H9 (cell line): Measurements from ENCODE around the gene ADAMTSL2. TPM values are rescaled to one million over a fixed set of nuclear protein-coding genes. Genes with fewer than 3 reads are reported as not detected.
A peak's percentile ranks its signal among the peaks of the same experiment; 100 is the strongest.

Experiments
- DNase-seq: peaks from one replicate; pipeline ENCODE4 v3.0.0-alpha.2; 2017
- H2AFZ ChIP-seq: one replicate; pipeline ENCODE4 v1.6.1; 2013; ENCODE audit warnings: mild to moderate bottlenecking, low read length, control low read depth, moderate library complexity
- H2AK5ac ChIP-seq: 2 replicates; pipeline ENCODE4 v1.6.1; 2013; ENCODE audit warnings: low read length, control low read depth, mixed read lengths; ENCODE audit not compliant: insufficient read length
- H2BK120ac ChIP-seq: one replicate; pipeline ENCODE4 v1.6.1; 2013; ENCODE audit warnings: low read depth, mild to moderate bottlenecking, low read length, control low read depth, inconsistent platforms; ENCODE audit not compliant: poor library complexity, severe bottlenecking
- H2BK12ac ChIP-seq: 2 replicates; pipeline ENCODE4 v1.6.1; 2013; ENCODE audit warnings: low read length, control low read depth, mixed read lengths, low read depth; ENCODE audit not compliant: insufficient read length
- H2BK15ac ChIP-seq: 2 replicates; pipeline ENCODE4 v1.6.1; 2013; ENCODE audit warnings: low read depth, low read length, control low read depth
- H2BK20ac ChIP-seq: one replicate; pipeline ENCODE4 v1.6.1; 2013; ENCODE audit warnings: low read depth, mild to moderate bottlenecking, low read length, control low read depth, inconsistent platforms; ENCODE audit not compliant: poor library complexity, severe bottlenecking
- H2BK5ac ChIP-seq: 2 replicates; pipeline ENCODE4 v1.6.1; 2013; ENCODE audit warnings: low read length, control low read depth, mixed read lengths; ENCODE audit not compliant: insufficient read length
- H3K14ac ChIP-seq: 2 replicates; pipeline ENCODE4 v1.6.1; 2013; ENCODE audit warnings: low read length, control low read depth; ENCODE audit not compliant: insufficient read depth
- H3K18ac ChIP-seq: 2 replicates; pipeline ENCODE4 v1.6.1; 2013; ENCODE audit warnings: low read depth, mild to moderate bottlenecking, mixed read lengths, low read length, control low read depth; ENCODE audit not compliant: insufficient read length
- H3K23ac ChIP-seq: 2 replicates; pipeline ENCODE4 v1.6.1; 2013; ENCODE audit warnings: low read length, control low read depth, mixed read lengths, low read depth; ENCODE audit not compliant: insufficient read length
- H3K23me2 ChIP-seq: 2 replicates; pipeline ENCODE4 v1.6.1; 2013; ENCODE audit warnings: low read depth, mild to moderate bottlenecking, mixed read lengths, low read length, control low read depth; ENCODE audit not compliant: insufficient read length, poor library complexity, severe bottlenecking
- H3K27ac ChIP-seq: 2 replicates; pipeline ENCODE4 v1.5.1; 2013; ENCODE audit warnings: low read length, control low read depth, mixed read lengths, low read depth; ENCODE audit not compliant: insufficient read length
- H3K27me3 ChIP-seq: 2 replicates; pipeline ENCODE4 v1.6.1; 2013; ENCODE audit warnings: low read length, control low read depth, inconsistent platforms; ENCODE audit not compliant: insufficient read depth
- H3K4ac ChIP-seq: 2 replicates; pipeline ENCODE4 v1.6.1; 2013; ENCODE audit warnings: low read depth, mild to moderate bottlenecking, control low read depth, inconsistent platforms, low read length, moderate library complexity
- H3K4me1 ChIP-seq: 2 replicates; pipeline ENCODE4 v1.6.1; 2013; ENCODE audit warnings: low read length, control low read depth, inconsistent platforms; ENCODE audit not compliant: insufficient read depth
- H3K4me2 ChIP-seq: 2 replicates; pipeline ENCODE4 v1.6.1; 2013; ENCODE audit warnings: low read length, control low read depth, mixed read lengths; ENCODE audit not compliant: insufficient read length, insufficient read depth
- H3K56ac ChIP-seq: 2 replicates; pipeline ENCODE4 v1.6.1; 2013; ENCODE audit warnings: low read depth, mild to moderate bottlenecking, mixed read lengths, low read length, control low read depth; ENCODE audit not compliant: insufficient read length
- H3K79me1 ChIP-seq: 2 replicates; pipeline ENCODE4 v1.6.1; 2013; ENCODE audit warnings: low read depth, mild to moderate bottlenecking, moderate library complexity, low read length, control low read depth, inconsistent platforms; ENCODE audit not compliant: insufficient read depth, poor library complexity, severe bottlenecking
- H3K79me2 ChIP-seq: 2 replicates; pipeline ENCODE4 v1.6.1; 2013; ENCODE audit warnings: low read length, control low read depth, inconsistent platforms; ENCODE audit not compliant: insufficient read depth
- H3K9ac ChIP-seq: 2 replicates; pipeline ENCODE4 v1.6.1; 2013; ENCODE audit warnings: low read length, control low read depth, mixed read lengths; ENCODE audit not compliant: insufficient read length; ENCODE audit errors: extremely low read depth
- H3K9me3 ChIP-seq: one replicate; pipeline ENCODE4 v1.6.1; 2013; ENCODE audit warnings: low read depth, low read length, inconsistent platforms; ENCODE audit not compliant: control insufficient read depth
- H3T11ph ChIP-seq: one replicate; pipeline ENCODE4 v1.6.1; 2013; ENCODE audit warnings: mild to moderate bottlenecking, low read length, control low read depth, inconsistent platforms
- H4K20me1 ChIP-seq: one replicate; pipeline ENCODE4 v1.6.1; 2013; ENCODE audit not compliant: control insufficient read depth, insufficient read length, insufficient read depth
- H4K5ac ChIP-seq: 2 replicates; pipeline ENCODE4 v1.6.1; 2013; ENCODE audit warnings: low read depth, mild to moderate bottlenecking, mixed read lengths, low read length, control low read depth; ENCODE audit not compliant: insufficient read length
- H4K8ac ChIP-seq: replicated peaks from 2 replicates; pipeline ENCODE4 v1.6.1; 2013; ENCODE audit warnings: low read length, control low read depth, mixed read lengths, low read depth; ENCODE audit not compliant: insufficient read length
- H4K91ac ChIP-seq: 2 replicates; pipeline ENCODE4 v1.6.1; 2013; ENCODE audit warnings: low read depth, mild to moderate bottlenecking, moderate library complexity, mixed read lengths, low read length, control low read depth; ENCODE audit not compliant: insufficient read length
- H3K27ac Mint-ChIP-seq, 3 experiments: 2 replicates in 2 of 3; 3 replicates in 1 of 3; pipeline ENCODE4 v1.8.0; 2020 to 2021; ENCODE audit warnings: mixed read lengths in 3 of 3, mild to moderate bottlenecking in 1 of 3, moderate library complexity in 1 of 3
- H3K27me3 Mint-ChIP-seq: 2 replicates; pipeline ENCODE4 v1.8.0; 2021; ENCODE audit warnings: low read depth, mild to moderate bottlenecking, moderate library complexity, mixed read lengths
- H3K36me3 Mint-ChIP-seq, 3 experiments: 2 replicates in 2 of 3; 3 replicates in 1 of 3; pipeline ENCODE4 v1.8.0; 2020 to 2021; ENCODE audit warnings: low read depth in 3 of 3, mixed read lengths in 3 of 3; ENCODE audit not compliant: insufficient read depth in 1 of 3
- H3K4me1 Mint-ChIP-seq, 2 experiments: 2 replicates each; pipeline ENCODE4 v1.8.0; 2020; ENCODE audit warnings: mixed read lengths in 2 of 2
- H3K4me3 Mint-ChIP-seq, 2 experiments: 2 replicates in 1 of 2; 3 replicates in 1 of 2; pipeline ENCODE4 v1.8.0; 2020 to 2021; ENCODE audit warnings: mild to moderate bottlenecking in 2 of 2, mixed read lengths in 2 of 2, moderate library complexity in 1 of 2
- H3K9me3 Mint-ChIP-seq, 2 experiments: 2 replicates in 1 of 2; 3 replicates in 1 of 2; pipeline ENCODE4 v1.8.0; 2020; ENCODE audit warnings: mild to moderate bottlenecking in 2 of 2, mixed read lengths in 2 of 2, moderate library complexity in 1 of 2
- WGBS: extraction: QIAGEN DNeasy Blood & Tissue Kit; methylation state at CpG from one replicate; pipeline ENCODE4 v1.1.7; 2013; ENCODE audit warnings: missing lambda C conversion rate, low lambda C conversion rate, mixed read lengths; ENCODE audit not compliant: insufficient read length; ENCODE audit errors: extremely low coverage; 5-methylcytosine and 5-hydroxymethylcytosine counted together
- total RNA-seq: library from RNA; stranded (reverse); gene quantifications from 2 replicates; pipeline ENCODE4 v1.2.1, GENCODE V29; 2021
- TF ChIP-seq, protein P1 (sequence below): fragments of 200-600 bp; sonication (generic); conservative IDR thresholded peaks from 3 replicates; pipeline ENCODE4 v1.8.0; 2021; ENCODE audit warnings: antibody characterized with exemption, mild to moderate bottlenecking

The ADAMTSL2 gene
- total RNA-seq, 1 experiment from 2014 or later = 0.61 TPM

DNA sequence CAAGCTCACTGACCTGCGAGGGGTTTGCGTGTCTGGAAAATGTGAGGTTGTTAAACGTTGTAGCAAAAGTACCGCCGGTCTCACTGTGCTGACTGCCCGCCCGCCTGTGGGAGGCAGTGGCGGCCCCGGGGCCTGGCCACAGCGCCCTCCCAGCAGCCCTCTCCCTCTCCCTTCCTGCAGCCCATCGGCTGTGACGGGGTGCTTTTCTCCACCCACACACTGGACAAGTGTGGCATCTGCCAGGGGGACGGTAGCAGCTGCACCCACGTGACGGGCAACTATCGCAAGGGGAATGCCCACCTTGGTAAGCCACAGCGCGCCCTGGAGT is 6.2 kb downstream of the ADAMTSL2 start:
- Mint-ChIP-seq H3K9me3 (no peaks in the 10 kb centered on the region), H3K27ac (no peak overlapping the region), H3K4me1 (peaks cover 12 to 24% of the 10 kb centered on the region in 2 experiments), H3K36me3 (no peaks in the 10 kb centered on the region), H3K27me3 (peaks cover 5% of the 10 kb centered on the region), H3K4me3 (no peak overlapping the region)
- no peak overlapping the region for H2BK15ac ChIP-seq
- H4K91ac ChIP-seq = no peak overlapping the region
- no peak overlapping the region for H3K23ac ChIP-seq
- no peaks in the 10 kb centered on the region for H3K23me2 ChIP-seq
- H4K5ac ChIP-seq = no peak overlapping the region
- no peaks in the 10 kb centered on the region; the same call in 1 of the 2 replicates for H3K27me3 ChIP-seq
- no peaks in the 10 kb centered on the region for H3K79me1 ChIP-seq
- no peaks in the 10 kb centered on the region for H3K9me3 ChIP-seq
- H2BK5ac ChIP-seq = no peak overlapping the region
- peaks cover 7% of the 10 kb centered on the region; the same call in 1 of the 2 replicates for H3K4me1 ChIP-seq
- no peak overlapping the region for H4K8ac ChIP-seq
- DNase-seq = no peak
- TF ChIP-seq, protein P1, sequence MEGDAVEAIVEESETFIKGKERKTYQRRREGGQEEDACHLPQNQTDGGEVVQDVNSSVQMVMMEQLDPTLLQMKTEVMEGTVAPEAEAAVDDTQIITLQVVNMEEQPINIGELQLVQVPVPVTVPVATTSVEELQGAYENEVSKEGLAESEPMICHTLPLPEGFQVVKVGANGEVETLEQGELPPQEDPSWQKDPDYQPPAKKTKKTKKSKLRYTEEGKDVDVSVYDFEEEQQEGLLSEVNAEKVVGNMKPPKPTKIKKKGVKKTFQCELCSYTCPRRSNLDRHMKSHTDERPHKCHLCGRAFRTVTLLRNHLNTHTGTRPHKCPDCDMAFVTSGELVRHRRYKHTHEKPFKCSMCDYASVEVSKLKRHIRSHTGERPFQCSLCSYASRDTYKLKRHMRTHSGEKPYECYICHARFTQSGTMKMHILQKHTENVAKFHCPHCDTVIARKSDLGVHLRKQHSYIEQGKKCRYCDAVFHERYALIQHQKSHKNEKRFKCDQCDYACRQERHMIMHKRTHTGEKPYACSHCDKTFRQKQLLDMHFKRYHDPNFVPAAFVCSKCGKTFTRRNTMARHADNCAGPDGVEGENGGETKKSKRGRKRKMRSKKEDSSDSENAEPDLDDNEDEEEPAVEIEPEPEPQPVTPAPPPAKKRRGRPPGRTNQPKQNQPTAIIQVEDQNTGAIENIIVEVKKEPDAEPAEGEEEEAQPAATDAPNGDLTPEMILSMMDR = peak; percentile 55
- no peak overlapping the region for H3K18ac ChIP-seq
- no peak overlapping the region for H2AFZ ChIP-seq
- H2BK120ac ChIP-seq = no peak overlapping the region
- no peak overlapping the region for H3T11ph ChIP-seq
- H3K9ac ChIP-seq = no peak overlapping the region
- H3K27ac ChIP-seq = no peak overlapping the region
- H3K56ac ChIP-seq = no peak overlapping the region
- no peak overlapping the region for H3K4ac ChIP-seq
- no peak overlapping the region for H3K4me2 ChIP-seq
- no peak overlapping the region; the same call in 1 of the 2 replicates for H3K14ac ChIP-seq
- H2BK20ac ChIP-seq = no peak overlapping the region
- no peak overlapping the region for H2BK12ac ChIP-seq
- H3K79me2 ChIP-seq = no peaks in the 10 kb centered on the region
- no CpG with 5 or more reads among the region's 18 CpGs for WGBS
- no peaks in the 10 kb centered on the region for H4K20me1 ChIP-seq
- no peak overlapping the region for H2AK5ac ChIP-seq
